RWPE1 (cell line): ENCODE data around the gene CNGA3.

Experiments used
- CTCF ChIA-PET: fragments of 350-600 bp; sonication (Branson Sonifier 250); formaldehyde crosslinking; extraction: SDS; loops from one replicate; lab custom pipeline; 2021; lab: Yijun Ruan, JAX
- POLR2A ChIA-PET: fragments of 400-600 bp; formaldehyde crosslinking; extraction: SDS; loops from one replicate; lab custom pipeline; 2020; ENCODE audit warnings: antibody characterized with exemption; ENCODE audit not compliant: low non-redundant PET; lab: Yijun Ruan, JAX
- DNase-seq: peaks from one replicate; pipeline ENCODE4 v3.0.0; 2012; ENCODE audit warnings: low spot score
- H3K27ac ChIP-seq: fragments of 450-650 bp; 2 replicates; pipeline ENCODE4 v1.5.1; 2017
- TF ChIP-seq, protein P1 (sequence below): fragments of 450-650 bp; conservative IDR thresholded peaks from 2 replicates; pipeline ENCODE4 v1.5.1; 2017; ENCODE audit warnings: low read depth, mild to moderate bottlenecking

Gene CNGA3

DNA sequence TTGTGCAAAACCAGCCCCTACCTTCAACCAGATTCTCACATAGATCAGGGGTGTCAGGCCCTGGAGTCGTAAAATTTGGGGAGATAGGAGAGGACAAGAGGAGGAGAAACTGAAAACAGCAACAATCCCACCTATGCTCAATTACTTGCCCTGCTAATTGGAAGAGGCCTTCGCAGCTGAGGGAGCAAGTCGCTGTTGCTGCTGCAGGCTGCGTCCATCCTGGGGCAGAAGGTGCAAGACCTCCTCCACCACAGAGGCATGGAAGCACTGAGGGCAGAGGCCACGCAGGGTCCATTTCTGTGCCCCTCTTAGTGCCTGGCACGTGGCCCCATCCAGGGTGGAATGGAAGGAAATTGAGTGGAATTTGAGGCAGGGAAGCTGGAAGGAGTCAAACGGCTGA lies 36.5 kb downstream of the CNGA3 start:
- ChIA-PET POLR2A (no interaction called here), CTCF (interaction anchor here (1.0 kb wide), 1 partner anchor 682 kb away, joined by 3 read pairs; no protein-coding TSS in a partner anchor)
- TF ChIP-seq, protein P1, sequence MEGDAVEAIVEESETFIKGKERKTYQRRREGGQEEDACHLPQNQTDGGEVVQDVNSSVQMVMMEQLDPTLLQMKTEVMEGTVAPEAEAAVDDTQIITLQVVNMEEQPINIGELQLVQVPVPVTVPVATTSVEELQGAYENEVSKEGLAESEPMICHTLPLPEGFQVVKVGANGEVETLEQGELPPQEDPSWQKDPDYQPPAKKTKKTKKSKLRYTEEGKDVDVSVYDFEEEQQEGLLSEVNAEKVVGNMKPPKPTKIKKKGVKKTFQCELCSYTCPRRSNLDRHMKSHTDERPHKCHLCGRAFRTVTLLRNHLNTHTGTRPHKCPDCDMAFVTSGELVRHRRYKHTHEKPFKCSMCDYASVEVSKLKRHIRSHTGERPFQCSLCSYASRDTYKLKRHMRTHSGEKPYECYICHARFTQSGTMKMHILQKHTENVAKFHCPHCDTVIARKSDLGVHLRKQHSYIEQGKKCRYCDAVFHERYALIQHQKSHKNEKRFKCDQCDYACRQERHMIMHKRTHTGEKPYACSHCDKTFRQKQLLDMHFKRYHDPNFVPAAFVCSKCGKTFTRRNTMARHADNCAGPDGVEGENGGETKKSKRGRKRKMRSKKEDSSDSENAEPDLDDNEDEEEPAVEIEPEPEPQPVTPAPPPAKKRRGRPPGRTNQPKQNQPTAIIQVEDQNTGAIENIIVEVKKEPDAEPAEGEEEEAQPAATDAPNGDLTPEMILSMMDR, result no peak
- no peak overlapping the region for H3K27ac ChIP-seq
- DNase-seq, result no peak

DNA sequence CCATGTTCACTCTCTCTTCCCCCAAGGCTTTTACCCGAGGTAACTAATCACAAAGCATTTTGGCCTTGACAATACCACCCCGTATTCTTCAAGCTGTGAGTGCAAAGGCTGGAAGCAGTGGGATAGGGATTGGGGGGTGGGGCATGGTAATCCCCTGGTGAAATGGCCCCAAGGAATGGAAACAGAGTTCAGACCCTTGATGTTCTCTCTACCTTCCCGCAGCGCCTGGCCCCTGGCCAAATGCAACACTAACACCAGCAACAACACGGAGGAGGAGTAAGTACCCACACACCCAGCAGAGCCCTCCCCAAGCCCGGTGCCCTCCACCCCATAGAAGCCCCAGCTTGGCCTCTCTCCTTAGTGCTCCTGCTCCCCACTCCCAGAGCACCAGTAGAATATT lies 36.9 kb downstream of the CNGA3 start:
- POLR2A ChIA-PET, result no interaction called here
- H3K27ac ChIP-seq, result no peak overlapping the region
- no peak for DNase-seq
- CTCF ChIA-PET, result interaction anchor here (1.0 kb wide), 1 partner anchor 683 kb away, joined by 3 read pairs; no protein-coding TSS in a partner anchor
- TF ChIP-seq, protein P1, result no peak

DNA sequence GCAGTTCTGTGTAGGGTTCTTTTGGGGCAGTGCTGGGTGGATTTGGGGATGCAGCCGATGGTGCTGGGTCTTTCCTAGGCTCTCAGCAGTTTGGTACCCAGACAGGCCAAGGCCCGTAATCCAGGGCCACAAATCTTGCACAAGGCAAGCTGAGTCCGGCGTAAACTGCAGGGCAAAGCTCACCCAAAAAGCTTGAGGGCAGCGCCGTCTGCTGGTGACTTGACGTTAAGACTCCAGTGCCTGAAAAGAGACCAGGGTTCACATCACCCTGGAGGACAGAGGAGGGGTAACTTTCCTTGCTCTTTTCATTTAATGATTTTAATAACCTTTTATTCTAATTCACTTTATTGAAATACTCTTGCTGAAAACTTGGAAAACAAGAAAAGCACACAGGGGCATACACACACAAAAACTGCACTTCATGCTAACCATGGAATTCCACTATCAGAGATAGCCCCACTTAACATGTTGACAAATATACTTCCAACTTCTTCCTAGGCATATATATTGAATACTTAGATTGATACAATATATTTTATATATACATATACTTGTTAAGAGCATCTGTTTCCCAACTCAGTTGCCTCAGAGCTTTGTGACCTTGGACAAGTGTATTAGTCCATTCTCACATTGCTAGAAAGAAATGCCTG lies 38.9 kb downstream of the CNGA3 start:
- CTCF ChIA-PET, result interaction anchor here (0.5 to 2.1 kb wide), 14 partner anchors 8 to 1541 kb away, joined by 3 to 13 read pairs (median 3); no protein-coding TSS in a partner anchor
- peak; percentile 82 for DNase-seq
- TF ChIP-seq, protein P1, result peak; percentile 94
- POLR2A ChIA-PET, result no interaction called here
- no peak overlapping the region for H3K27ac ChIP-seq

DNA sequence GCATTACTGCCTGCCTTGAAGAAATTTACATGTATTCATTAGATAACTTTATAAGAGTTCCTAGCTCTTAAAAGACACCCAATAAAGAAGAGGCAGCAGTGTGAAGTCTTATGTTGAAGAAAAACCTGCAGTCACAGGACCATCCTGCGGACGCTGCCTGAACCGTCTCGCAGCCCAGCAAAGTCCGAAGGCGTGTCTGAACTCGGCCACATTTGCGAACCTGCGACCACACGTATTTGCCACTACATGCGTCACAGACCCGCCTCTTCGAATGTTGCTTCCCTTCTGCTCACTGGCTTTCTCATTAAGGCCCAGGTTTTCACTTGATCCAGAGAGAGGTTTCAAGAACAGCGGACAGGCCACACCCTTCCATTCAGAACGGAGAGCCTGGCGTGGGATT lies 41.2 kb downstream of the CNGA3 start:
- no peak for DNase-seq
- ChIA-PET CTCF (interaction anchor here (0.6 kb wide), 2 partner anchors 303 to 687 kb away, joined by 3 to 5 read pairs; no protein-coding TSS in a partner anchor), POLR2A (no interaction called here)

DNA sequence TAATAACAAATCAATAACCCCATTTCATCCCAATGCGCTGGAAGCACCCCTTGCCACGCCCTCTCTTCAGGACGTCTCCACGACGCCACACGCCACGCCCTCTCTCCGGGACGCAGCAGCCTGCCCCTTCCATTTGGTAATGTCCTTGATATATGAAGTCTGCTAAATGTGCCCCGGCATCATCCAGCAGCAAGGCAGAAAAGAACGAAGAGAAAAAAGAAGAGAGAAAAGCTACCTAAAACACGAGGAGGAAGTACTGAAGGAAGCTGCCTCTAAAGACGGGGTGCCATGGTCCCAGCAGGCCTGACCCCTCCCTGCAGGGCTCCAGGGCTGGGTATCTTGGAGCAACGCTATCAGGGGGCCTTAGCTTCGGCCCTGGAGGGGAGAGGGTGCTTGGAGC lies 41.8 kb downstream of the CNGA3 start:
- ChIA-PET POLR2A (no interaction called here), CTCF (interaction anchor here (0.6 kb wide), 1 partner anchor 304 kb away, joined by 3 read pairs; no protein-coding TSS in a partner anchor)
- TF ChIP-seq, protein P1, result no peak
- no peak overlapping the region for H3K27ac ChIP-seq
- DNase-seq, result no peak

More for the DNA sequence above, 41.2 kb downstream of the CNGA3 start:
- no peak overlapping the region for H3K27ac ChIP-seq
- TF ChIP-seq, protein P1, result no peak

DNA sequence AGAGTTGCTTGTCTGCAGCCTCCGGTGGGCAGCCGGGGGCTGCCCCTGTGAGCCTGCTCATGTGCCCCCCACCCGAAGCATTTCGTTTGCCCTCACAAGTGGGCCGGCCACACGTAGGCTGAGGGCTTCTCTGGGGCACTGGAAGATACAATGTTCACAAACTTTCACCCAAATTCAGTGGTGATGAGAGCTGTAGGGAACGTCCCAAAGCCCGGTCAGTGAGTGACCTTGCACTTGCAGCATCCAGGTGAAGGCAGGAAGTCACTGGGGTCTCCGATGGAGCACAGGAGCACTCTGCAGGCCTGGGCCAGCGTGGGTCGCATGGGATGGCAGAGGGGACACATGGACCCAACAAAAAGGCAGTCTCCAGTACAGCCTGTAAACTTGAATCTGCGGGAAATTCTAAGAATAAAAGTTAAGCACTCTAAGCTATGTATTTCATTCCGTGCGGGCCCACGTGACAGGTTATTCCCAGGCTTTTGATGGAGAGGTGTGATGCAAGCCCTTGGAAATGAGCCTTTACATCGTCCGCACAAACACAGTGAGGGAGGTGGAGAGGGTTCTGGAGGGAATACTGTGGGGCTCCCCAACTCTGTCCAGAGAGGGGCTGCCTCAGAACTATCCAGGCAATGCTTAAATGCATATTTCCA lies 42.5 kb downstream of the CNGA3 start:
- POLR2A ChIA-PET, result no interaction called here
- no peak for DNase-seq
- no peak overlapping the region for H3K27ac ChIP-seq
- TF ChIP-seq, protein P1, result no peak
- CTCF ChIA-PET, result no interaction called here
